Measurements from ENCODE around the gene FNDC3B.

Gene FNDC3B

GRCh38 chr3:172174513-172175253, 135.3 kb downstream of the FNDC3B start:
- no peak overlapping the region for H3K27ac Mint-ChIP-seq
- peaks cover 13% of the 10 kb centered on the region for H3K4me1 Mint-ChIP-seq (ENCODE audit: low read depth)
- DNase-seq = no peak
- no peaks in the 10 kb centered on the region for H3K27me3 Mint-ChIP-seq
- peaks cover 6% of the 10 kb centered on the region for H3K36me3 Mint-ChIP-seq (ENCODE audit: low read depth)
- H3K9me3 Mint-ChIP-seq = no peaks in the 10 kb centered on the region
- H3K4me3 Mint-ChIP-seq = no peak overlapping the region

- H3K9me3 Mint-ChIP-seq = no peaks in the 10 kb centered on the region
- no peak for DNase-seq
- no peak overlapping the region for H3K4me3 Mint-ChIP-seq
- H3K27ac Mint-ChIP-seq = no peak overlapping the region
- H3K4me1 Mint-ChIP-seq (ENCODE audit: low read depth) = peaks cover 16% of the 10 kb centered on the region
- H3K27me3 Mint-ChIP-seq = no peaks in the 10 kb centered on the region
- peaks cover 6% of the 10 kb centered on the region for H3K36me3 Mint-ChIP-seq (ENCODE audit: low read depth)
Observed at GRCh38 chr3:172175254-172175599, 135.8 kb downstream of the FNDC3B start.

GRCh38 chr3:172176061-172176770, 136.8 kb downstream of the FNDC3B start:
- no peaks in the 10 kb centered on the region for H3K27me3 Mint-ChIP-seq
- H3K4me3 Mint-ChIP-seq = no peak overlapping the region
- no peaks in the 10 kb centered on the region for H3K9me3 Mint-ChIP-seq
- H3K36me3 Mint-ChIP-seq (ENCODE audit: low read depth) = peaks cover 6% of the 10 kb centered on the region
- peaks cover 21% of the 10 kb centered on the region for H3K4me1 Mint-ChIP-seq (ENCODE audit: low read depth)
- no peak for DNase-seq
- no peak overlapping the region for H3K27ac Mint-ChIP-seq

- H3K36me3 Mint-ChIP-seq (ENCODE audit: low read depth) = peaks cover 6% of the 10 kb centered on the region
- no peaks in the 10 kb centered on the region for H3K27me3 Mint-ChIP-seq
- no peak overlapping the region for H3K27ac Mint-ChIP-seq
- H3K4me3 Mint-ChIP-seq = no peak overlapping the region
- no peak for DNase-seq
- H3K9me3 Mint-ChIP-seq = no peaks in the 10 kb centered on the region
- H3K4me1 Mint-ChIP-seq (ENCODE audit: low read depth) = peaks cover 25% of the 10 kb centered on the region
Observed at GRCh38 chr3:172177046-172177445, 137.7 kb downstream of the FNDC3B start.

GRCh38 chr3:172177803-172178316, 138.5 kb downstream of the FNDC3B start:
- Mint-ChIP-seq H3K9me3 (no peaks in the 10 kb centered on the region), H3K27ac (no peak overlapping the region), H3K36me3 (ENCODE audit: low read depth) (peaks cover 6% of the 10 kb centered on the region), H3K27me3 (no peaks in the 10 kb centered on the region), H3K4me3 (no peak overlapping the region), H3K4me1 (ENCODE audit: low read depth) (peaks cover 30% of the 10 kb centered on the region)
- no peak for DNase-seq

- no peak for DNase-seq
- Mint-ChIP-seq H3K36me3 (ENCODE audit: low read depth) (peaks cover 3% of the 10 kb centered on the region), H3K4me3 (no peak overlapping the region), H3K27ac (no peak overlapping the region), H3K9me3 (no peaks in the 10 kb centered on the region), H3K27me3 (no peaks in the 10 kb centered on the region), H3K4me1 (ENCODE audit: low read depth) (peaks cover 27% of the 10 kb centered on the region)
Observed at GRCh38 chr3:172179680-172180399, 140.5 kb downstream of the FNDC3B start.

GRCh38 chr3:172180473-172180872, 141.1 kb downstream of the FNDC3B start:
- no peak for DNase-seq
- Mint-ChIP-seq H3K27ac (no peak overlapping the region), H3K4me1 (ENCODE audit: low read depth) (peaks cover 28% of the 10 kb centered on the region), H3K36me3 (ENCODE audit: low read depth) (peaks cover 3% of the 10 kb centered on the region), H3K27me3 (no peaks in the 10 kb centered on the region), H3K4me3 (no peak overlapping the region), H3K9me3 (no peaks in the 10 kb centered on the region)

GRCh38 chr3:172181932-172182586, 142.7 kb downstream of the FNDC3B start:
- Mint-ChIP-seq H3K36me3 (ENCODE audit: low read depth) (peaks cover 3% of the 10 kb centered on the region), H3K27ac (no peak overlapping the region), H3K9me3 (no peaks in the 10 kb centered on the region), H3K4me1 (ENCODE audit: low read depth) (peaks cover 30% of the 10 kb centered on the region), H3K27me3 (no peaks in the 10 kb centered on the region), H3K4me3 (no peak overlapping the region)
- no peak for DNase-seq

GRCh38 chr3:172182797-172183196, 143.4 kb downstream of the FNDC3B start:
- Mint-ChIP-seq H3K9me3 (no peaks in the 10 kb centered on the region), H3K27ac (no peak overlapping the region), H3K4me3 (no peak overlapping the region)

GRCh38 chr3:172184106-172184822, 144.9 kb downstream of the FNDC3B start:
- DNase-seq = no peak
- Mint-ChIP-seq H3K4me3 (no peak overlapping the region), H3K27ac (peak overlapping the region; percentile 10), H3K9me3 (no peaks in the 10 kb centered on the region), H3K4me1 (ENCODE audit: low read depth) (peaks cover 32% of the 10 kb centered on the region), H3K27me3 (no peaks in the 10 kb centered on the region), H3K36me3 (ENCODE audit: low read depth) (no peaks in the 10 kb centered on the region)

More at GRCh38 chr3:172182797-172183196, 143.4 kb downstream of the FNDC3B start:
- Mint-ChIP-seq H3K36me3 (ENCODE audit: low read depth) (peaks cover 2% of the 10 kb centered on the region), H3K4me1 (ENCODE audit: low read depth) (peaks cover 30% of the 10 kb centered on the region), H3K27me3 (no peaks in the 10 kb centered on the region)
- DNase-seq = no peak

- Mint-ChIP-seq H3K36me3 (ENCODE audit: low read depth) (no peaks in the 10 kb centered on the region), H3K4me1 (ENCODE audit: low read depth) (peaks cover 23% of the 10 kb centered on the region), H3K27me3 (no peaks in the 10 kb centered on the region), H3K9me3 (no peaks in the 10 kb centered on the region), H3K4me3 (no peak overlapping the region), H3K27ac (no peak overlapping the region)
- no peak for DNase-seq
Observed at GRCh38 chr3:172185907-172186306, 146.5 kb downstream of the FNDC3B start.

GRCh38 chr3:172186607-172187006, 147.2 kb downstream of the FNDC3B start:
- Mint-ChIP-seq H3K4me1 (ENCODE audit: low read depth) (peaks cover 23% of the 10 kb centered on the region), H3K27ac (no peak overlapping the region), H3K4me3 (no peak overlapping the region), H3K9me3 (no peaks in the 10 kb centered on the region), H3K27me3 (no peaks in the 10 kb centered on the region), H3K36me3 (ENCODE audit: low read depth) (no peaks in the 10 kb centered on the region)
- DNase-seq = no peak

- H3K4me3 Mint-ChIP-seq = no peak overlapping the region
- no peaks in the 10 kb centered on the region for H3K36me3 Mint-ChIP-seq (ENCODE audit: low read depth)
- no peak for DNase-seq
- H3K9me3 Mint-ChIP-seq = no peaks in the 10 kb centered on the region
- peaks cover 16% of the 10 kb centered on the region for H3K4me1 Mint-ChIP-seq (ENCODE audit: low read depth)
- no peak overlapping the region for H3K27ac Mint-ChIP-seq
- H3K27me3 Mint-ChIP-seq = no peaks in the 10 kb centered on the region
Observed at GRCh38 chr3:172187511-172187910, 148.1 kb downstream of the FNDC3B start.

- DNase-seq = no peak
- Mint-ChIP-seq H3K27ac (no peak overlapping the region), H3K4me3 (no peak overlapping the region), H3K4me1 (ENCODE audit: low read depth) (peaks cover 16% of the 10 kb centered on the region), H3K27me3 (no peaks in the 10 kb centered on the region), H3K36me3 (ENCODE audit: low read depth) (no peaks in the 10 kb centered on the region), H3K9me3 (no peaks in the 10 kb centered on the region)
Observed at GRCh38 chr3:172188511-172188910, 149.1 kb downstream of the FNDC3B start.
